ENCODE measurements around the gene ALX3. TPM values are rescaled to one million over a fixed set of nuclear protein-coding genes. Genes with fewer than 3 reads are reported as not detected.
A peak's percentile ranks its signal among the peaks of the same experiment; 100 is the strongest.
"Not testable (repeated sequence)": the region's sequence is repeated elsewhere in the genome, so short reads cannot be mapped to it uniquely, and the experiment has no call there.

Gene ALX3
- total RNA-seq, 1 experiment from 2014 or later: not detected

DNA sequence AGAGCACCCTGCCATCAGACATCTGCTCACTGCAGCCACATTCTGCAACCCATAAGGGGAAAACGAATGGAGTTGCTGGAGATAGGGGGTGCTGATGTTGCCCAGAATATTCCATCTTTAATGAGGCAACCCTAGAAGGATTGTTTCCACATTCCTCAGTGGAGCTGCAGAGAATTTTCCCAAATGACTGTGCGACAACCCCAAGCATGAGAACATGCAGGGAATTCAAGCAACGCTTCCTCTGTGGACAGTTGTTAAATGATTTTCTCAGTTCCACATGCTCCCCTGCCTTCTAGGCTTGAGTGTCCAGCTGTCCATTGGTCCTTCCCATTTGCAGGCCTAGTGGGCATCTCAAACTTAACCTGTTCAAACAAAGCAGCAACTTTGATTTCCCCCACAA lies 21.3 kb upstream of the ALX3 start:
- in situ Hi-C loops (cut with HindIII; ENCODE audit: low sequenced_read_pairs): no loop called here
- no peak for DNase-seq (ENCODE audit: low spot score)

DNA sequence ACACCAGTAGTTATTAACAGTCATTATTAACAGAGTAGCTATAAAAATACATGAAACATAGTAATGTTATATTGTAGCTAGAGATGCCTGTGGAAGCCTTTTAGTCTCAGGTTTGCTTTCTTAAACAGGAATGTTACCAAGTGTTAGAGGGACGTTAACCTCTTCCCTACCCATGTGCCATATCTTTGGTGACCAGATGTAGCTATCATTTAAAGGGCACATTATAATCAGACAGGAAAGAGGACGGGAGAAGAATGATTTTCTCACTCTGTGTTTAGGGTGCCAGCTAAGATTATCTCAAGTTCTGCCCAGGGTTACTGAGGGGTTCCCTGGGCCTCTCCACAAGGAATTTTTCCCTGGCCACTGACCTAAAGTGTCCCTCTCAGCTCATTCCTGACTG lies 20.9 kb upstream of the ALX3 start:
- DNase-seq (ENCODE audit: low spot score): no peak
- in situ Hi-C loops (cut with HindIII; ENCODE audit: low sequenced_read_pairs): no loop called here

DNA sequence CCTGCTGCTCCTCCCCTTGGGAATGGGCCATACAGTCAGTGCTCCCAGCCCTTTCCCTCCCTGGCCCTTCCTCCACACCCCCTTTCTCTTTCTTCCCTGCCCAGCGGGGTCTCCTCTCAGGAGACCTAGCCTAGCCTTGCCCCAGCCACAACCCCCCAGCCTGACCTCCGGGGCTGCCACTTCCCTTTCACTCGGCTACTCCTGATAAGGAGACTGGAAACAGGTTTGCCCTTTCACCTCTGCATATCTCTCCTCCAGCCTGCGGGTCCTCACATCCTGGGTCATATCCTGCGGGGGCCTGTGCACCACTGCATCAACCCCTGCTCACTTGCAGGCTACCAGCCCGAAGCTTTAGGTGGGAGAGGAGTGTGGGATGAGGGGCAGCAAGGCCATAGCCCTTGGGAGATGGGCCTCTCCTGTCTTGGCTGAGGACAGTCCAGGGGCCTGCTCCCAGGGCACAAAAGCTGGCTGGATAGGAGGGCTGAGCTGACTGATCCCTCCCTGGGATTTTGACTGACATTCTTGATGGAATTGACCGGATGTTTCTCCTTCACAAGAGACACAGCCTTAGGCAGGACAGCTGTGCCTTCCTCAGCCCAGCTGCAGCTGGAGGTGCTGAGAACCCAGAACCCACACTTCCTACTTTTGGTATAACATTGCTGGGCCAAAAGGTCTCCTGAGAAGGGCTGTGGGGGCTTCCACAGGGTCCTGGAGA lies 19.2 kb upstream of the ALX3 start:
- in situ Hi-C loops (cut with HindIII; ENCODE audit: low sequenced_read_pairs): no loop called here
- DNase-seq (ENCODE audit: low spot score): no peak

DNA sequence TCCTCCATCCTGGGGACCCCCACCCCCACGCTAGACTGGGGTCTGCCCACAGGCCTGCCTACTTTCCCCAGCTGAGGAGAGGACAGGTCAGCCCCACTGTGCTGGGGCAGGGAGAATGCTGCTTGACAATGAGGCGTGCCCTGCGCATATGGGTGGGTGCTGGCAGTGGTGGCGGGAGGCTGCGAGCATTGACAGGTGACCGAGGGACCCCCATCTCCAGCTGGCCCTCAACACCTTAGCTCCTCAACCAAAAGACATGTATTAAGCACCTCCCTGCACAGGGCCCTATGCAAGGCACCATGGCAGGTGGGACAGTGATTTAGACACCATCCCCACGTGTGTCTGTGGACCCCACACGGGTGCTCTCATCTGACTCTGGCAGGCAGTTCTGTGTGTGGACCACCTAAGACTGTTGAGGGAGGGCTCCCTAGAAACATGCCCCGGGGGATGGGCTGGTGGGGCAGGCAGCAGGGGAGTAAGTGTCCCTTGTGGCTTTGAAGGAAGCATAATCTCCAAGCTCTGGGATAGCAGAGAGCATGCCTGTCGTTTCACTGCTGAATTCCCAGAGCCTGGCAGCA lies 18.4 kb upstream of the ALX3 start:
- in situ Hi-C loops (cut with HindIII; ENCODE audit: low sequenced_read_pairs): no loop called here

DNA sequence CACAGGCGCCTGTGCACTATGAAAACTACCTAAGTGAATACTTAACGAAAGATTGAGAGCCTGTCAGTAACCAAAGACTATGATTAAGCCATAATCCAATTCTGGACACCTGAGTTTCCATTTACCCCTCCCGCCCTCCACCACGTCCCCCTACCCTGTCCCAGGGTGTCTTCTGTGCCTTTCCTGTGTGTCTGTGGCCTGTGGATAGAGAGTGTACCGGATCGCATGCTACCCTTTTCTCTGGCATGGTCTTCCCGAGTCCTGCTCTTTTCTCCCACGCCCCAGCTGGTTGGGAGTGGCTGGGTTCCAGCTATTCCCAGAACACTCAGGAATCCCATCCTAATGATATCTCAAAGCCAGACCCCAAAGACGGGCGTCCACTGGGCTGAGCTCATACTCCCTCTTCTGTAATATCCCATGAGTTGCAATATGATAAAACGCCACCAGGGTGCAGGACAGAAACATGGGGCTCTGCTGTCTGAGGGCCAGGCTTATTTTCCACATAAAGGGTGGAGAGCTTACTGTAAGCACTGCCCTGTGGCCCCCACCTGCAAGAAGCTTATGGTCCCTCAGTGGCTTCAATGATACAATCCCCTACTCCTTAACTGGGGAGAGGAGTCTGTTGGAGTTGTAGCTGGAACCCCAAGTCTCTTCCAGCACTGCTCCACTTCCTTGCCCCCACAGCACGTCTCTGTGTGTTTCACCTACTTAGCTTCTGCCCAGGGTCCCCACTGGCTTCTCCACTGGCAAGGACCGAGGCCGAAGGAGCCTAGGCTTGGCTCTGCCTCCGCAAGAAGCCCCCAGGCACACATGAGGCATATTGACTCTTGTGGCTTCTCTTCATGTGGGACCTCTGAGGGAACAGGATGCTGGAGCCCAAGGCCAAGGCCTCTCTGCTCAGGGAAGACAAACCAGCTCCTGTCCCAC lies 17.6 kb upstream of the ALX3 start:
- in situ Hi-C loops (cut with HindIII; ENCODE audit: low sequenced_read_pairs): no loop called here

More for the DNA sequence above, 18.4 kb upstream of the ALX3 start:
- no peak for DNase-seq (ENCODE audit: low spot score)

DNA sequence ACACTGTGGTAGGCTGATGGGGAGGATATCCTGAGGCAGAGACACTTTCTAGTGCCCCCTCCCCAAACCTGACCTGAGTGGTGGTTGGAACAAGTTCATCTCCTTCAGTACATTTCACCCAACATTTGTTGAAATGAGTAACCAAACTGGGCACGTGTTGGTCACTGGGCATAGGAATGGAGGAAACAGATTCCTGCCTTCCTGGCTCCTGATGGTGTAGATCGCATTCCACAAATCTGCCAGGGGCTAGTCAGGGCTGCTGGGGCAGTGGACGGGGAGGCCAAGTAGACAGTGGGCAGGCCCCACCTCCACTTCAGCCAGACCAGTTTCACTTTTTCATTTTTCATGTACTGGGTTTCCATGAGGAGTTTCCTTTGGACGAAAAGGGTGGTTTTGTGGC lies 16.5 kb upstream of the ALX3 start:
- in situ Hi-C loops (cut with HindIII; ENCODE audit: low sequenced_read_pairs): no loop called here
- no peak for DNase-seq (ENCODE audit: low spot score)

More for the DNA sequence above, 17.6 kb upstream of the ALX3 start:
- peak; percentile 63 for DNase-seq (ENCODE audit: low spot score)

DNA sequence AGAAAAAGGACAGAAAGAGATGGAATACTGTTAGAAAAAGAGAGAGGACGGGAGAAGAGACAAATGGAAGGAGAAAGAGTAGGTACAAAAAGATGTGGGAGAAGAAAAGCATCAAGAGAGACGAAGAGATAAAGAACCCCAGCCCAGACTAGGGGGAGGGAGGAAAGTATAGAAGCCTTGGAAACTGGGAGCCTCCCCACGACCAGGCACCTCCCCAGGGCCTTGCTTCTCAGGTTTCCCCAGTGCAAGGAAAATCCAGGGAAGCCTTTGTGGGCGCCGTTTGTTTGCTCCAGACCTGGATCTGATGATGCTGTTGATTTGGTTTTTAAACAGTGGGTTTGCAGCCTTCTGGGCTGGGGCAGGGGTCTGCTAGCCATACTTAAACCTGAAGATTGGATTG lies 15.2 kb upstream of the ALX3 start:
- no peak for DNase-seq (ENCODE audit: low spot score)
- in situ Hi-C loops (cut with HindIII; ENCODE audit: low sequenced_read_pairs): no loop called here

DNA sequence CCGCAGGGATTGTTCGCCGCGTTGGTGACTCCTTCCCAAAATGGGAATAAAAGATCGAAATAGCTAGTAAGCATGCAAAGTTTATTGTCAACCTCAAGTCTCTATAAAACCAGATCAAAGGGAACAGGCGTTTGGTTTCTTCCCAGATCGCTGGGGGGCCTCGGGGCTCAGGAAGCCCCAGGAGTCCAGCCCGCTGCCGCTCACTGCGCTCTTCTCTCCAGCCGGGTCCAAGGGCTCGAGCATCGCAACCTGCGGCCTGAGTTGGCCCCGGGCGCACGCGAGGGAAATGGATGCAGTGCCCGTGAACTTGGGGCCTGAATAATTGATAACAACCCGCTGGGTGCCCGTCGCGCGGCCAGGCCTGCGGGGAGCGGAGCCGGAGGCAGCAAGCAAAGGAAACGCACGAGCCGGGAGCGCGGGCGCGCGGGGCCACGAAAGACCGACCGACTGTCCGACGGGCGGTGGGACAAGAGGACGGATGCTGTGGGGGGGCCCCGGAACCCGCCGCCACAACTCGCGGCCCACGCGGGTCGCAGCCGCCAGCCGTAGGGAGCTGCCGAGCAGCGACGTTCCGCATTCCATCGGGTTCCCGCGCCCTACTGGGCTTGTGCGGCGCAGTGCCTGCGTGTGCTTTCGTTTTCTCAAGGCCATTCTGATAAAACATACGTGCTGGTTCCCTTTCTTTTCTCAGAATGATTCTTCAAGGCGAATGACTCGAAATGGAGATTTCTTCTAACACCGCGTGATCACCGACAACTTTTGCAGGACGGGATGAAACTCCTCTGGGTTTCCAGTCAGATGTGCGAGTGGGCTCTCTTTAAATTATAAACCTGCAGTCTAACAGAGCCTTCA lies 14.0 kb upstream of the ALX3 start:
- DNase-seq (ENCODE audit: low spot score): no peak
- in situ Hi-C loops (cut with HindIII; ENCODE audit: low sequenced_read_pairs): no loop called here

DNA sequence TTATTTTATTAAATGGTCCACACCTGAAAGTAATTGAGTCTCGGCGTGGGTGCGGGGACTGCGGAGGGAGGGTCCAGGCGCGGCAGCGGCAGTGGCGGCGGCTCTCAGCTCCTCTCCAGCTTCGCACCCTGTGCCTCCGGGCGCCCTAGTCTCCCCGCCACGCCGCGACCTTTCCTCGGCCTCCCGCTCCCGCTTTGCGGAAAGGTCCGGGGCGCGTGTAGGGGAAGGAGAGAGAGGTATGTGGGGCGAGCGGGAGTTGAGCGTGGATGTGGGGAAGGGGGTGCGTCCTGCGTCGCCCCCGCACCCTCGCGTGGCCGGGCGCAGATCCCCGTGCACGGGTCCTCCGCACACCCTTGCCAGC lies 13.4 kb upstream of the ALX3 start:
- in situ Hi-C loops (cut with HindIII; ENCODE audit: low sequenced_read_pairs): no loop called here
- no peak for DNase-seq (ENCODE audit: low spot score)

DNA sequence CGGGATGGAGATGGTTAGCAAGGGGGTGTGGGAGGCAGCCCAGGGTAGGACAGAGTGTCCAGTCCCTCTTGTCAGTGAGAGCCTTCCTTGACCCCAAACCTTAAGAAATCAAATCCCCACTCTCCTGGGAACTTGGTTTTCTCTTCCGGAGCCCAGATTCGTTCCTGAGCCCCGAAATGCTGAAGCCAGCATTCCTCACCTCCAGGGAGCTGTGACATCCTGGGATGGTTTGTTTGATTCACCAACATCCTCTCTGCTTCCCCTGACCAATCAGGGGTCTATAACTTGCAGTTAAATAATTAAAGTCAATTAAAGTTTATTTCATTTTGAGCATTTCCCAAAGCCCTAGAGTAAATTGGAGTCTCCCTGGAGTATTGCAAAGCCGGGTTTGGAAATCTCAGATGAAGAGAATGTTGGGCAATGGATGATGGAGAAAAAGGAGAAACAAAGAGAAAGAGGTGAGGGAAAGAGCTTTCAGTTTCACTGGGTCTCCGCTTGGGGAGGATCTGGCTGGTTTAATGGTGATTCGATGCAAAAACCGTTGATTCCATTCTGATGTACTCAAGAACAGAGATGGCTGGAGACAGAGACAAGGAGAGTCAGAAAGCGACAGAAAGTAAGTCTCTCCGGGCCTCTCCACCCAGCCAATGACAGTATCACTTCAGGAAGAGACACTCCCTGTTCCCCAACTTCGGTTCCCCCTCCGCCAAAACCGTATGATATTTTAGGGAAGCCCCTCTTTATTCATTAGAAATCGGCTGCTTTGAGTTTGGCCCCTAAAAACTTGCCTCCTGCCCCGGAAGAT lies 12.8 kb upstream of the ALX3 start:
- DNase-seq (ENCODE audit: low spot score): no peak
- in situ Hi-C loops (cut with HindIII; ENCODE audit: low sequenced_read_pairs): no loop called here

DNA sequence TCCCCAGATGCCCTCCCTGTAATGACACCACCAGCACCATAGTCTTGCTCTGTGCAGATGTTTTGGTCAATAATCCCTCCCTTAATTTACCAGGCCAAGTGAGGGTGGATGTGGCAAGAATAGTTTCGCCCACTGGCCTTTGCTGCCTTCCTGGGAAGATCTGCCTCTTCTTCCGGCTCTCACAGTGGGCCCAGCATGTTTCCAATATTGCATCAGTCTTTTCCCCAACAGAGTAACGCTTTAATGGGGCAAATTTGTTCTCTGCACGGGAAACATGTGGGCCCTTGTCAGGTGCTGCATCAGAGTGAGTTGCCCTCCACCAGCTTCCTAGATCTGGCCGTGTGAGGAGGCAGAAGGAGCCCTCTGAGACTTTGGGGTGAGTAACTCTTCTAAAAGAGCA lies 12.0 kb upstream of the ALX3 start:
- in situ Hi-C loops (cut with HindIII; ENCODE audit: low sequenced_read_pairs): no loop called here
- DNase-seq (ENCODE audit: low spot score): no peak

DNA sequence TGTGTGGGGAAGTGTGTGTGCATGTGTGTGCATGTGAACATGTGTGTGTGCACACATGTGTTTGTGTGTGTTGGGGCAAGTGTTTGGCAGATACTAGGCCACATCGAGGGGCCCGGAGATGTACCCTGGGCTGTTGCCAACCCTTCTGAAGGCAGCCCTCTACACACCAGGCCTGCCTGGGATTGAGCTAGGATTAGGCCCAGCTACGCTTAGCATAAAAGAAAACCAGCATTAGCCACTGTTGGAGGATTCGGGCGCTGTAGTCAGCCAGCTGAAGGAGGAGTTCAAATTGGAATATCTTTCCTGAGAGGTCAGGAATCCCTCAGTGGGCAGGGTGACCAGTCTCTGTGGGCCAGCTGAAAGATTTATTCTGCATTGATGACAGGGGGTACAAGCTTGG lies 10.6 kb upstream of the ALX3 start:
- in situ Hi-C loops (cut with HindIII; ENCODE audit: low sequenced_read_pairs): no loop called here
- DNase-seq (ENCODE audit: low spot score): no peak

DNA sequence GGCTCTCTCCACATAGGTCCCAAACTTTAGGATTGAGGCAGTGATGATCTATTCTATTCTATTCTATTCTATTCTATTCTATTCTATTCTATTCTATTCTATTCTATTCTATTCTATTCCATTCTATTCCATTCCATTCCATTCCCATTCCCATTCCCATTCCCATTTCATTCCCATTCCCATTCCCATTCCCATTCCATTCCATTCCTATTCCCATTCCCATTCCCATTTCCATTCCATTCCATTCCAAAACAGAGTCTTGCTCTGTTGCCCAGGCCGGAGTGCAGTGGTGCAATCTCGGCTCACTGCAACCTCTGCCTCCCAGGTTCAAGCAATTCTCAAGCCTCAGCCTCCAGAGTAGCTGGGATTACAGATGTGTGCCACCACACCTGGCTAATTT lies 9.5 kb upstream of the ALX3 start:
- DNase-seq (ENCODE audit: low spot score); in situ Hi-C loops (cut with HindIII; ENCODE audit: low sequenced_read_pairs): not testable (repeated sequence)

DNA sequence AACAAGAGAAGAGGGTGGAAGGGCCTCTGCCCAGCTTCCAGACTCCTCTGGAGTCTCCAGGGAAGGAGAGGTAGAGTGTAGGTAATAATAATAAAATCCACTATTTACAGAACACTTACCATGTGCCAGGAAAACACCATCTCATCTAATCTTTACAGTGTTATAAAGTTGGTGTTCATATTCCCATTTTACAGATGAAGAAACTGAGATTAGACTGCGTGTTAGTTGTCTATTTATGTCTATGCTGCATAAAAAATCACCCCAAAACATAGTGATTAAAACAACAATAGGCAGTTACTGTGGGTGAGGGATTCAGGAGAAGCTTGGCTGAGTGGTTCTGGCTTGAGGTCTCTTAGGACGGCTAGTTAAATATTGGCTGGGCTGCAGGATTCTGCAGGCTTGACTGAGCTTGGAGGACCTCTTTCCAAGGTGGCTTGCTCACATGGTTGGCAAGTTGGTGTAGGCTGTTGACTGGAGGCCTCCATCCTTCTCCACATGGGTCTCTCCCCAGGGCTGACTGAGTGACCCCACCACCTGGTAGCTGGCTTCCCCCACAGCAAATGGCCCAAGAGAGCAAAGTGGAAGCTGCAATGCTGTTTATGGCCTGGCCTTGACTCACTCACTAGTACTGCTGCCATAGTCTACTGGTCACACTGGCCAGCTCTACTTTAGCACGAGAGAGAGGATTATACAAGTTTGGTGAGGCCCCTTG lies 6.5 kb upstream of the ALX3 start:
- DNase-seq (ENCODE audit: low spot score): no peak
- in situ Hi-C loops (cut with HindIII; ENCODE audit: low sequenced_read_pairs): no loop called here

DNA sequence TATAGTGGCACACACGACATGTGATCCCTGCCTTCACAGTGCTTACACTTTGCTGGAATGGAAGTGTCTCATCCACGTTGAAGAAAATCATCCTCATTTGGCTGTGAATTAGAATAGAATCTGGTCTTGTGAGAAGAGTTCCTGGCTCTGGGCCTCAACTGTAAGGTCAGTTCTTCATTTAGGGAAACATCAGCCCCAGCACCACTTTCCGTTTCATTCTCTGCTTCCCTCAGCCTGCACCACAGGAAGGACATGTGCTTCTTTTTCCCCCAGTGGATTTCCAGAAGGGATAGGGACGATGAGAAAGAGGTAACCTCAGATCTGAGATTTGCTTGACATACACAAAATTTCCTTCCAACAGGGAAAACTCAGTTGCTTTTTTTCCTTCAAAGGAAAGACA lies 3.7 kb upstream of the ALX3 start:
- in situ Hi-C loops (cut with HindIII; ENCODE audit: low sequenced_read_pairs): no loop called here
- DNase-seq (ENCODE audit: low spot score): no peak

DNA sequence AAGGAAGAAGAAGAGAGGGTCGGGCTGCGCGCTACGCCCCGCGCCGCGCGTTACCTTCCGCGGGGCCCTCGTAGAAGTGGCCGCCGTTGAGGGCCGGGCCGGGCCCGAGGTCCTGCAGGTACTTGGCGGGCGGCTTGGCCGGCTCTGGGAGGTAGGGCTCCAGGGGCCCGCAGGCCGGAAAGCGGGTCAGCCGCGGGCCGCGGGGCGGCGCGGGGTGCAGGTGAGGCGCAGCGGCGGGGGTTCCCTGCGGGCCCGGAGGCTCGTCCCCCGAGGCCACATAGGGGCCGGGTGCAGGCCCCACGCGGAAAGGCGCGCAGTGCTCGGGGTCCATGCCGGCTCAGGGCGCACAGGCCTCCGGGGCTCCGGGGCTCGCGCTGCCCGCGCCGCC lies 196 bp downstream of the ALX3 start:
- in situ Hi-C loops (cut with HindIII; ENCODE audit: low sequenced_read_pairs): no loop called here
- DNase-seq (ENCODE audit: low spot score): no peak

DNA sequence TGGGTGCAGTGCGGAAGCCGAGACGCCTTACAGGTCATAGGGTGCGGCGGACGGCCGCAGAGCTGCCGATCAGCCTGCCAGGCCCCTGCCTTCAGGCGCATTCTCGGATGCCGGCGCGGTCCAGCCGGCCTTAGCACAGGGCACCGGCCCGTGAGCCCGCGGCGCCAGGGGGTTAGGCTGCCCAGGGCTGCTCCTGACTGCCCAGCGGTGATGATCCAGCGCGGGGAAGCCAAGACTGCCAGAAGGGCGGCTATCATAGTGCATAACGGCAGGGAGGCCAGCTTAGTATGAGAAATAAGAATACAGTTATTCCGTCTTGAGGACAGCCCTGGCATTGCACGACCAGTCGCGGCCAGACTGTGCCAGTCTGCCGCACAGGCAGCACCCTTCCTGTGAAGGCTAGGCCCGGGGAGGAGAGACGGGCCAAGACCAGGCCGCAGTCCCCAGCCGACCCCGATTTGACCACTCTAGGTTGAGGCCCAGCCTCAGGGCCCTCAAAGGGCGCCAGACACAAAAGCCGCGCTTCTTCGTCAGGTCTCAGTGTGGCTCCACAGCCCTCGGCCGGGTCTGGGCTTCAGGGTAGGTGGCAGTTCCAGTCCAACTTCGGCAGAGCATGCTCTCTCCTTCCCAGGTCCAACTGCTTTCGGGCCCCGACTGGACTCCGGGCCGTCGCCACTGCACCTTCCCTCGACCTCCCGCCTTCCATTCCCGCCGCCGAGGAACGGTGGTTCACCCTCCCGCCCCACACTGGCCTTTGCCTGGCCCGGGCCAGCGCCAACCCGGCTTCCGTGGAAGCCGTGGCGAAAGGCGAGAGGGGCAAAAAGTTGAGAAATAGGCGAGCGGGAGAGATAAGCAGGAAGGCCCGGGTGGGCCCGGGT lies 829 bp downstream of the ALX3 start:
- in situ Hi-C loops (cut with HindIII; ENCODE audit: low sequenced_read_pairs): no loop called here
- DNase-seq (ENCODE audit: low spot score): no peak
